Activated CD4-positive, CD25-positive, alpha-beta regulatory T cell (primary cell): Measurements from ENCODE around the gene MT1E.
A peak's percentile ranks its signal among the peaks of the same experiment; 100 is the strongest.
"Not testable (repeated sequence)": the region's sequence is repeated elsewhere in the genome, so short reads cannot be mapped to it uniquely, and the experiment has no call there.

ENCODE experiments used
- DNase-seq, 4 experiments: peaks; one replicate each; lab custom pipeline; 2025; lab: John Stamatoyannopoulos, UW

Gene MT1E

GRCh38 chr16:56625140-56625942, at the start of gene MT1E:
MT1E (plus strand) TSS chr16:56625781; CDS start chr16:56625852, 71 bp downstream.
- peak in 3 of 4 experiments; percentile 10 to 34 (median 20) for DNase-seq

- peak; percentile 77 to 81 (median 80) for DNase-seq
Measured at GRCh38 chr16:56576585-56577299, 48.8 kb upstream of the MT1E start.

- DNase-seq: no peak
Measured at GRCh38 chr16:56577300-56577625, 48.3 kb upstream of the MT1E start.

- no peak for DNase-seq
Measured at GRCh38 chr16:56580391-56581048, 45.1 kb upstream of the MT1E start.

GRCh38 chr16:56582911-56583310, 42.7 kb upstream of the MT1E start:
- DNase-seq: not testable (repeated sequence)

GRCh38 chr16:56583351-56584168, 42.0 kb upstream of the MT1E start:
- DNase-seq: no peak

GRCh38 chr16:56584276-56584675, 41.3 kb upstream of the MT1E start:
- DNase-seq: no peak

GRCh38 chr16:56588781-56589140, 36.8 kb upstream of the MT1E start:
- DNase-seq: no peak

- no peak for DNase-seq
Measured at GRCh38 chr16:56589141-56590039, 36.2 kb upstream of the MT1E start, which contains the start of gene MT3. MT3 (plus strand) TSS chr16:56589528; CDS start chr16:56589591, 63 bp downstream.

GRCh38 chr16:56591377-56592060, 34.1 kb upstream of the MT1E start:
- DNase-seq: no peak

GRCh38 chr16:56593573-56594291, 31.8 kb upstream of the MT1E start:
- no peak for DNase-seq

- no peak for DNase-seq
Measured at GRCh38 chr16:56594292-56594619, 31.3 kb upstream of the MT1E start.

GRCh38 chr16:56600398-56600999, 25.1 kb upstream of the MT1E start:
- no peak for DNase-seq

- DNase-seq: no peak
Measured at GRCh38 chr16:56601325-56601724, 24.3 kb upstream of the MT1E start.

GRCh38 chr16:56603589-56603988, 22.0 kb upstream of the MT1E start:
- no peak for DNase-seq

- DNase-seq: no peak
Measured at GRCh38 chr16:56604966-56605365, 20.6 kb upstream of the MT1E start.

GRCh38 chr16:56605475-56605874, 20.1 kb upstream of the MT1E start:
- DNase-seq: no peak

- no peak for DNase-seq
Measured at GRCh38 chr16:56606071-56606475, 19.5 kb upstream of the MT1E start.

GRCh38 chr16:56606476-56607108, 19.0 kb upstream of the MT1E start:
- no peak for DNase-seq
